Occipital lobe (tissue), 2 donors: ENCODE measurements around the gene CDK5R2. TPM values are rescaled to one million over a fixed set of nuclear protein-coding genes. Genes with fewer than 3 reads are reported as not detected.

Source experiments
- DNase-seq: peaks from one replicate; lab custom pipeline; 2025; lab: John Stamatoyannopoulos, UW
- total RNA-seq: library from RNA; depleted of rRNA; stranded (reverse); fragments of >200 nt; gene quantifications from one replicate; pipeline ENCODE4 v1.2.3, GENCODE V29; 2014

CDK5R2 gene
- total RNA-seq, 1 donor from 2014 or later, result 6.2 TPM

DNA sequence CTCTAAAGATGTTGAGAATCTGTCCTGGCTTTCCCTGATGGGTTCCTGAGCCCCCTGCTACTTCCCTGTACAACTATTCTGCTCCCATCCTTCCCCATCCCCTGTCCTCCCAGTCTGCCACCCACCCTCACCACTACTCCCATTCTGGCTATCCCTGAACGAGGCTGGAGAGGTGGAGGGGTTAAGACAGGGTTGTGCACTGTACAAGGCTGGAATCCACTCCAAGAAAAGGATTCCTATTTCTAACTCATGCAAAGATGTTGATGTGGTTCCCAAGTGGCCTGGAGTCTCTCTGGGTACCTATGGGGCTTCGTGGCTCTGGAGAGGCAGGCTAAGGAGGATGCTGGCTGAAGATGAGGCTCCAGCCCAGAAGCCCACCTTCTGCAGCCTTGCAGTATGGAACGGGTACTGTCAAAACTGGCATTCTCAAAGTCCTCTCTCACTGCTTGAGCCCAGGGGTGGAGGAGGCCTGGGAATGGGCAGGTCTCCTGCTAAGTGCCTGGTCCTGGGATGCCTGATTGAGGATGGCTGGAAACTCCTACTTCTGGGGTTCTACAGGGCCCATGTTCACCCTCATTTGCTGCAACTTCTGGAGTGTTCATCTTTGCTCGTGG is 26.8 kb downstream of the CDK5R2 start:
- DNase-seq, result no peak

DNA sequence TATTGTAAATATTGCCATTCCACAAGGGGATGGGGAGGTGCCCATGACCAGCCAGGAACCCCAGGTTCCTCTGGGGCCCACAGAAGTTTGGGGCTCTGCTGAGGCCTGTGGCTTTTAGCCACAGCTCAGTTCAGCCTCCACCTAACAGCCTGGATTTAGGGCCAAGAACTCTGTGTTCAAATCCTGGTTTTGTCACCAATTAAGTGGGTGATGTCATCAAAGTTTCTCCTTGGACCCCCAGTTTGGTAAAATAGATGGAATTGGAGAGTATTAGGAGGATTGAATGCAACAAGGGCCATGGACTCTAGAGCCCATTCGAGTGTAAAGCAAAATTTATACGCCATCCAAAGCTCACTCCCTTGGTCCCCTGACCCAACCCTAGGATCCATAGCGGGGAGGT is 28.7 kb downstream of the CDK5R2 start:
- DNase-seq, result no peak

DNA sequence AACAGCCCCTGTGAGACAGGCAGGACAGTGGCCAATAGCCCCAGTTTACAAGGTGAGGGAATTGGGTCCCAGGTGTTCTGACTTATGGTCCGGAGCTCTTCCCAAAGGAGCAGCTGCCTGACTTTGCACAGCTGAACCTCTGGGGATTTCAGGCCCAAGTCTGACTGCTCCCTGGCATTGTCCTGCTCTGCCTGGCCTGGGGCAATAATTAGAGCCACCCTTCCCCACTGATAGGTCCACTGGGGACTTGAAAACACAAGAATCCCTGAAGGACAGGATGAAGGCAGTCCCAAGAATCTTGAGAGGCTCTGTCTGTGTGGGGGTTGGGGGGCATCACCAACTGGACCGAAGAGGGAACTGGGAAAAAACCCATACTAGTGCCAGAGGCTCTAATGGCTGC is 29.2 kb downstream of the CDK5R2 start:
- DNase-seq, result no peak

DNA sequence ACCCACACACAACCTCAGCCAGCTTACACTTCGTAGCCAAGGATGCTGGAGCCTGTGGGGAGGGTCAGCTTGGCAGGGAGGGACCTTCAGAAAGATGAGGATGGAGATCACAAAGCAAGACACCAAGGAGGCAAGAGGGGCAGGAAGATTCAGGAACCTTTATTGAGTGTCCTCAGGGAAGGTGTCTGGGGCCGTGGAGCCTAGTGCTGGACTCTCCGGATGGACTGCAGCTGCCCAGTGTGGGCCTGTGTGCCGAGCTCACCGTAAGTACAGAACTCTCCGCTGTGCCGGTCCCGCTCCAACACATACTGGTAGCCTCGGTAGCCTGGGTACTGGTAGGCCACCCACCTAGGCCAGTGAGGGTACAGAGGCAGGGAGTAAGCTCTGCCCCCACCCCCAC is 30.6 kb downstream of the CDK5R2 start:
- no peak for DNase-seq

DNA sequence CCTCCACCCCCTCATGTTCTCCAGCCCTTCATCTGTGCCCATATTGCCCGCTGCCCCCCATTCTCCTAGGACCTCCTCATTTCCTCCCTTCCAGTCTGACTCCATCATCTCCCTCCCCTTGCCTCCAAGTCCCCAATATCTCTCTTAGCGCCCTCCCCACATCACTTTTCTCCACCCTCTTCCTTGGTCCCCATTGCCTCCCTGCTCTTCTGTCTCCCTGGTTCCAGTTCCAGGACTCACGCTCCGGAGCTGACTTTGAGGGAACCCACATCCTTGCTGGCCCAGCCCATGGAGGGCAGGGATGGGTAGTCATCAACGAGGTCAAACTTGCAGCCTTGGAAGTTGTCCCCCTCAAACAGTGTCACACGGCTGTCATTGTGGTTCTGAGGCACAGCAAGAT is 31.1 kb downstream of the CDK5R2 start:
- DNase-seq, result no peak

DNA sequence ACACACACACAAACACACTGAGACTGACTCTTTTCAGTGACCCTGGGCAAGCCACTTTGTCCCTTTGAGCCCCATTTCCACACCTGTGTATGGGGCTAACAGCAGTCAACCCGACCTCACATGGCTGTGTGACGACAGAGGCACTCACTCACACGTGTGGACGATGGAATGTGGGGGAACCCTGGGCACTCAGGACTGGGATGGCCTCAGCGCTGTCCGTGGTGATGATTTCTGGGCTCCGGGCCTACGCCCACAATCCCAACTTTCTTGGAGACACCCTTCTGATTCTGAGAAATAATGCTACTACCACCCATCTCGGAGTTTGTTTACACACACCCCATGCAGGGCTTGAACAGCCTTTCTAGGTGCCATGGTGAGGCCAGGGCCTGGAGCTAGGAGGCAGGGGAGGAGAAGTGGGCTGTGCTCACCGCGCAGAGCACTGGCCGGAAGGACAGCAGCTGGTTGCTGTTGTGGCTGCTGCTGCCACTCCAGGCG is 32.3 kb downstream of the CDK5R2 start:
- DNase-seq, result no peak

DNA sequence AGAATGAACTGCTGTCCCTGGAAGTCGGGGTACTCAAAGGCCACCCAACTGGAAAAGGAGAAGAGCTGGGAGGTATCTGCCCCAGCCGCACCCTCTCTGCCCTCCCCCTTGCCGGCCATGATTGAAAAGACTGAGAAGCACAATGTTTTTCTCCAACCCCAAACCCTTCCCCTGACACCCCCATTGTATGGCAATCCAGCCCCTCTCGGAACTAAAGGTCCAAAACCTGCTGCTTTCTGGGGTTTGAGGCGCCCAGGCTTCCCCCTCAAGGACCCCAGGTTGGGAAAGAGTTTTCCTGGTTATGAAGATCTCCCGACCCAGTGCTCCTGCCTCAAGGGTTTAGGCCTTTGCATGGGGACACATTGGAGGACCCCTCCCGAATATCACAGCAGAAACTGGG is 32.7 kb downstream of the CDK5R2 start:
- no peak for DNase-seq

DNA sequence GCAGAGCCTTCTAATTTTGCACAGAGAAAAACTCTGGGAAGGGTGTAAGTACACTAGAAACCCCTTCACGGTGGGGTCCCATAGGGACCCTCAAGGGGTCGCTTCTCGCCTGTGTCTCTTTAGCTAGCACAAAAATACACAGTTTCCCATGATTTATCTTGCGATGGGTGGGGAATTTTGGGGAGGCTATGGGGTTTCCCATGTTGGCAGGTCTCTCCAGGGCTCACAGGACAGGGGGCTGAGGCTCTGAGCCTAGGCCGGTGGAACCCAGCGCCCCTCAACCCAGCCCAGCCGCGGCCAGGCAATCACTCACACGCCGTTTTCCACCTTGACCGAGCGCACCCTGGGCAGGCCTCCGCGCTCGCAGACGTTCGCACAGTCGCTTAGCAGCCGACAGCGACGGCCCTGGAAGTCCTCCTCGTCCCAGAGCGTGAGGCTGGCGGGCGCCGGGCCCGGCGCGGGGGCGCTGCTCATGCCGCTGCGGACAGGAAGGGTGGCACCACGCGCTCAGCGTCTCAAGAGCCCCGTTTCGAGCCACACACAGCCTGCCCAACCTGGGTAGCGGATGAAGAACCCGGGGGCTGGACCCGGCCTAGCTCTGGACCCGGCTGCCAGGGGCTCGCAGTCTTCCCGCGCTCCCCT is 33.4 kb downstream of the CDK5R2 start:
- no peak for DNase-seq

DNA sequence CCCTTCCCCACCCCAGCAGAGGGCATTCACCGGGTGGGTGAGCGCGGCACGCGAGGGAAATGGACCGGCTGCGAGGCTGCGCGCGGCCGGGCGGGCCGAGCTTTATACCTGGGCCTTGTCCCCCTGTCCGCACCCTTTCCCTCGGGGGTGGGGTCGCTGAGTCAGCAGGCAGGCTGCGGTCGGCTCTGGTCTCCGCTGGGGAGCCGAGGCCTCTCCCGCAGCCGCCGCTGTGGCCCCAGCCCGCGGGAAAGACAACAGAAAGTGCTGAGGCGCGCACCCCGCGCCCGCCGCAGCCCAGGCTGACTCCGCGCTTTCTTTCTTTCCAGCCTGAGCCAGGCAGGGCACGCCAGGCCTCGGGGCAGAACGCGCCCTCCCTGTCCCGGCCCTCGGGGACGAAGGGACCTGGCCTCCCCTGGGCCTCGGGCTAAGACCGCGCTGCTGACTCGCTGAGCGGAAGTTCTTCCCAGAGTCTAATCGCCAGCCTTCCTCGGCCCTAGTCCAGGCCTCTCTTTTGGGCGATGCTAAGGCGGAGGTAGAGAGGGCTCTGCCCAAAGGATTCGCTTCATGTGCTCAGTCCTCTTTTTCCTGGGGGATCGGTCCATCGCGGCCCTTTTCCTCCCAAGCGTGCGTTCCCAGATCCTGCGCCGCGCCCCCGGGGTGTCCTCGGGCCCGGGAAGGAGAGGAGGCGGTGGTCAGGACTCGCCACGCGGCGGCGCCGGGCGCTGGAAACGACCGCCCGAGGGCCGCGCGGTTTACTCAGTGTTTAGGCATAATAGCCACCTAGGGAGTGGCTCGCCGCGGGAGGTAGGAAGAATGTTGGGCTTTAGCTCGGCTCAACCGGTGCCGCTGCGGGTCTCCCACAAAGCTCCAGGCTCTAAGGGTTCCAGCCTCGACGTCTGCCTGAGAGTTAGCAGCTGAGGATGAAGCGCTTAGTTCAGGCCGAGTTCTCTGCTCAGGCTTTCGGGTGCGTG is 34.2 kb downstream of the CDK5R2 start, which contains the start of gene CRYBA2:
Gene CRYBA2, minus strand, starts transcription at position 78 of the 971 bp plus-strand sequence. CDS start 246 bp downstream, outside the sequence.
- DNase-seq, result no peak

DNA sequence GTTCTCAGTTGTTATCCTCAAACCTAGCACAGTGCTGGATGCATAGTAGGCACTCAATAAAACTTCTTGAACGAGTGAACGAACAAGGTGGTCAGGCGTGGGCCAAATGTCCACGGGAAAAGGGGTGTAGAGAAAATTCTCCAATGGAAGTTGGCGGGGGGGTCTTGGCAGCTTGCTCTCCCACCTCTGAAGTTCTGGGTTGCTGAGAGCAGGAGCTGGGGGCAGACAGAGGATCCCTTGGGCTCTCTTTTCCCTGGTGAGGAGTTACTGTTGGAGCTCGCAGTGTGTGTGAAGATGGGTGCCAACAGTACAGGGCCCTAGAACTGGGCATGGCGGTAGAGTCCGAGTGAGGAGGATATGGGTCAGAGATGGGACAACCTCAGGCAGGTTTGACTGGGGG is 36.1 kb downstream of the CDK5R2 start:
- DNase-seq, result no peak

DNA sequence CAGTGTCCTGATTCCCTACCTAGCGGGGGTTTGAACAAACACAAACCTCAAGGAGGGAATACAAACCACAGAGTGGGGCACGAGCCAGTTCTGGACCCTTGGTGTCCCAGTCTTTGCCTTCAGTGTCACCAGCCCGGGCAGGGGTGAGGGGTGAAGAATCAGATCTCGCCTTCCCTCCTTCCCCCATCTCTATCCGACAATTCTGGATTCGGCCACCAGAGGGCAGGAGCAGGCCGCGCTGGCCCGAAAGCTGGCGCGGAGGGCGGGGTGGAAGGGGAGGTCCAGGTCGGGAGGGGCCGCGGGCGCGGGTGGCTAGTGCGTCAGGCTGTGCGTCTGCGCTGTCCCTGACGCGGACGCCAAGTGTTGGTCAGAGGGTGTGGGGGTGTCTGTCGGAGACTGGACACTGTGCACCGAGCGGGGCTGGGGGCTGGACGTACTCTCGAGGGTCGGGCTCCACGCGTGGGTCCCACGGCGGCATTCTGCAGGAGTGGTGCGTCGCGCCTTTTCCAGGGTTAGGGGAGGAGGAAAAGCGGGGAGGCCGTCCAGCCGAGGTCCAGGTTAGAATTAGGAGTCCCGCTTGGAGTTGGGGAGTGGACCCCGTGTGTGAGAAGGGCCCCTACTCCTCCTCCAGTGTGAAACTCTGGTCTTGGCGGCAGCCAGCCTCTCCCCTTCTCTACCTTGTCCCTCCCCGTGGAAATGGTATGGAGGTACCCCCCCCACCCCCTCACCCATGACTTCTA is 36.7 kb downstream of the CDK5R2 start:
- DNase-seq, result peak; percentile 70

DNA sequence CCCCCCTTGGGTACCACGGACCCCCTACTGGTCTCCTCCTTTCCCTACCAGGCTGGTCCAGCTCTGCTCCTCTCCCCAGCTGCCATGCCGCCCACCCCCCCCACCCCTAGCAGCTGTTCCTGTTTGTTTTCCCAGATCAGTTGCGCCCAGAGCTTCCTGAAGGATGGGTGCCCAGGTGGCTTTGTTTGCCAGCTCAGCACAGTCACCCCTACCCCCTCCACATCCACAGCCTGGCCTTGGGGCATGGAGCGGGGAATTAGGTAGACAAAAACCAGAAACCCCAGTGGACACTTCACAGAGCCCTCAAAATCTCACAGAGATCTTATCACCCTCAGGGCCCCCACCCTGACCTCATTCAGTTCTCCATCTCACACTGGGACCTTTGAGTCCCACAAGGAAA is 37.5 kb downstream of the CDK5R2 start:
- no peak for DNase-seq

DNA sequence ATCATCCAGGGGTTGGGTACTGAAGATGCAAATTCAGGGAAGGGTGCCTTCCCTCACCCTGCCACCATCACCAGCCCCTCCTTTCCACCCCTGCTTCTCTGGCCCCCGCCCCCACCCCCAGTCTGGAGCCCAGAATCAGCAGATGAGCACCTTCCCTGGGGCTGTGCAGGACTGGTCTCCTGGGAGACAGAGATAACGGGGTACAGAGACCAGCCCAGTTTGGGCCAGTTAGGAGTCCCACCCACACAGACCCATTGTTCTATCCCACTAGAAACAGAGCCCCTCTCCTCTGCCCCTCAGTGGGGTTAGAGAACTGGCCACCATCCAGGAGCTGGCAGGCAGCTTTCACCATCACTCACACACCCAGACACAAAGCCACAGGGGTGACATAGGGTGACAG is 38.3 kb downstream of the CDK5R2 start:
- no peak for DNase-seq

DNA sequence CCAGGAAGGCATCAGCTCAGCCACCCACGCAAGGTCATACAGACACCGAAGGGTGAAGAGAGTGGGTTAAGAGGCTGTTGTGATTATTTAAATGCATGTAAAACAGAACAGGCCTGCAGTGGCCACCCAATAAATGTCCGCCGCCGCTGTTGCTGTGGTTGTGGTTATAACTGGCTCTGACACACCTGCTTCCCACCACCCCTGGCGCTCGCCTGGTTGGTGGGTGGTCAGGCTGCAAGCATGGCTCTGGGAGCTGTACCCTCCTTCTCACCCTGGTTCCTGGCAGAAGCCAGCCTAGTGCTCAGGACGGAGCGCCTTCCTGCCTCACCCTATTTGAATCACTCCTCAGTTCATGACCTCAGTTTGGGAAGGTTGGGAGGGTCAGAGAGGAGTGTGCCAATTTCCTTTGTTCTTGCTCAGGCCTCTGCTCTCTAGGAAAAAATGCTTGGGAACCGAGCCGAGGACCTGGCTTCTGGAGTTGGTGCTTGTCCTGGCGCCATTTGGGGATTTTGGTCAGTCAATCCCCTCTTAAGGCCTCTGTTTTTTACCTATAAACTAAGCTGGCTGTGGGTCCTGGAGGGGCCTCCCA is 39.0 kb downstream of the CDK5R2 start:
- DNase-seq, result no peak

DNA sequence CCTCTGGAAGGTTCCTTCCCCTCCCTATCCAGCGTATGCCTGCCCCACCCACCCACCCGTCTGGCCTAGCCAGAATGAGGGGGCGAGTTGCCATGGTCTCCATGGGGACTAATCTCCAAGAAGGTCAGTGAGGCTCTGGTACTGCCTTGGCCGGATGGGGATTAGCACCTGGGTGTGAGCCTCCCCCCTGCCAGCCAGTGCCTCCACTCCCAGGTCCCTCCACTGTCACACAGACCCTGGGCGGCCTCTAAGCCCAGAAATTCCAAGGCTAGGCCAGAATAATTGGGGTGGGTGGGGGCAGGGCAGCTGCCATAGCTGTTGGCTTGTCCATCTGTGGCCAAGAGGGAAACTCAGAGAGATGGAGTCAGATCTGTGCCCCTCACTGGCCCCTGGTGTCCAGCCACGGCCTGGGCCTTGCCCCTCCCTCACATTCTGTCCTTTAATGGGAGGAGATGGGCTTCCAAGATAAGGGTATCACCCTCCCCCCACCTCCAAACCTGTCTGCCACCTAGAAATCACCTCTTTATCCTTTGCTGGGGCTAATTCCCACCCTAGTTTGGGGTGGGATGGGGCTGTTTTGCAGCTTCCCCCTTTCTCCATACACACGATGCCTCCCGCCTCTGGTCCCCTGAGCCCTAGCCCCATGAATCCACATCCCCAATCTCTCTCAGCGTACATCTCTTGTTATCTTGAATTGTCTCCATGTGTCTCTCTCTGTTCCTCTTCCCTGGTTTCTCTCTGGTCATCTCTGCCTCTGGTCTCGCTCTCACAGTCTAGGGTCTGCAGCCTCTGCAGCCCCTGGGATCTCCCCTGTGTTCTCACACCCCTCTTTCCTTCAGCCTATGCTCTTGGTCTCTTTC is 39.8 kb downstream of the CDK5R2 start:
- DNase-seq, result no peak

DNA sequence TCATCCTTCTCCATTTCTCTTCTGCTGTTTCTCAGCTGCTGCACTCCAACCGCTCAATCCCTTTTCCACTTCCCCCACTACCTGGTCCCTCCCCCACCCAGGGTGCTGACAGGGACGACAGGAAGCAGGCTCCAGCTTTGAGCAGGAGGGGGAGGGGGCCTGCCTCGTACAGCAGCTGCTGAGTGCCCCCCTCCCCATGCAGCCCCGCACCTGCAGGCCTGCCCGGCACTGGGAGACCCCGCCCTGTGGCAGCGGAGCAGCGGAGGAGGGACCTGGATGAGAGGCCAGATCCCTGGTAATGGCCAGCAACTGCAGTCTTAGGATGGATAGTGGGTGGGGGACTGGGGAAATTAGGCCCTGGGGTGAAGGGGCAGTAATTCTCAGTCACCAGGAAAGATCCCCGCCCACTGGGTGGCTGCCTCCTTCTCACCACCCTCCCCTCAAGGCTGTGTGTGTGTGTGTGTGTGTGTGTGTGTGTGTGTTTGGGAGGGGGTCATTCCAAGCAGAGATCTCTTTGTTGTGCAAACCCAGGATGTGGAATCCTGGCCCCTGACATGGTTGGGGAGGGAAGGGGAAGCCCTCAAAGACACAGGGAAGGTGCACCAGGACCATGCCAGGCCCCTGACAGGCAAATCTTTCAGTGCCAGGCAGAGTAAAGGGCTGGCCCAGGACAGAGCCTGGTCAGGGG is 40.6 kb downstream of the CDK5R2 start:
- no peak for DNase-seq

DNA sequence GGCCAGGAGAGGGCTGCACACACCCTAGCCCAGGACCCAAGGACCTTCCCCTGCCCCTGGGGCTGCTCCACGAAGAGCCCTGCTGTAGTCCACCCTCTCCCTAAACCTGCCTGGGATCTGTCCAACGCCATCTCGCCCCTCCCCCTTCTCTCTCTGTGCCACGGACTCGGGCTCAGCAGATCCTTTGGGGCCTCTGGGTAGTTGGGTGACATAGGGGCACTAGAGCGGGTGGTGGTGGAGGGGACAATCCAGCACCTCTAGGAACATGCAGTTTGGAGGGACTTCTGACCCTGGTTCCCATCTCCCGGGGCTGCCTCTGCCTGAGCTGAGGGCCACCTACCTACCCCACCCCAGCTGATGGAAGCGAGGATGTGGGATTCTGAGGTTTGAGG is 41.1 kb downstream of the CDK5R2 start:
- DNase-seq, result no peak

DNA sequence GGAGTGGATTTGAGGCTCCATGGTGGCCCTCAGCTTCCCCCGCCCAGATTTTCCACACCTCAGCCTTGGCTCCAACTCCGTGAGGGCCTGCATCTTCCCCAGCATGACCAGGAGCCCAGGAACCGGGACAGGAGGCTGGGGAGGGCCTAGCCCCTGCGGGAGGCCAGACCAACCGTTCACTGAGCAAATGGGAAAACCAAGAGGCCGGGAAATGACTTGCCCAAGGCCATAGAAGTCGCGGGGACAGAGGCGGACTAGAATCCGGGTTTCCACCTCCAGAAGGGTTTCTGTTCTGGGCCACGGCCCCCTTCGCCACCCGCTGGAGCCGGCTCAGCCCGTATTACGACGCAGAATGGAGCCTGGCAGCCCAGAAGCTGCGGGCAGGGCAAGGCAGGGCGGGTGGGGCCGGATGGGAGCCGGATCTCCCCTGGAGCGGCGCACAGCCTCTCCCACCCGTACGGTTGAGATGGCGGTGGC is 41.7 kb downstream of the CDK5R2 start:
- no peak for DNase-seq
